Stimulated activated CD8-positive, alpha-beta memory T cell treated with anti-CD3 and anti-CD28 coated beads, Interleukin-4, amount 100 ng/mL, for 48 hours (primary cell): Measurements from ENCODE around the gene CDKAL1.
"Not testable (repeated sequence)": the region's sequence is repeated elsewhere in the genome, so short reads cannot be mapped to it uniquely, and the experiment has no call there.

Experiments
- DNase-seq: peaks from one replicate; pipeline ENCODE4 v3.0.0-alpha.2; 2020

CDKAL1 gene

GRCh38 chr6:20892365-20892764 lies 358.1 kb downstream of the CDKAL1 start:
- DNase-seq = no peak

DNA sequence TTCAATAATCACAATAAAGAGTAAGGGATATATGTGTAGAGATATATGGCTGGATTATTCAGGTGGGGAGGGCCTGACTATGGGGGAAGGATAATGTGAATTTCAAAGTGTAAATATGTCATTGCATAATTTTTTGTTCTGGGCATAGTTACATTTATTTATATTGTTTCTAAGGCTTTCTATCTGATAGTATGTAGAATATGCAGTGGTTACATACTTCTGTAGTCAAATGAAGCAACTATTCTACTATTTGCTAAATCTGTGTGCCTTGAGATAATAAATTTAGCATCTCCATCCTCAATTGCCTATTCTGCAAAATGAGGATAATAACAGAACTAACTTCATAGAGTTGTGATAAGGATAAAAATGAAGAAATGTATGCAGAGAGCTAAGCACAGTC lies 359.2 kb downstream of the CDKAL1 start:
- DNase-seq = no peak

GRCh38 chr6:20900389-20901160 lies 366.3 kb downstream of the CDKAL1 start:
- no peak for DNase-seq

DNA sequence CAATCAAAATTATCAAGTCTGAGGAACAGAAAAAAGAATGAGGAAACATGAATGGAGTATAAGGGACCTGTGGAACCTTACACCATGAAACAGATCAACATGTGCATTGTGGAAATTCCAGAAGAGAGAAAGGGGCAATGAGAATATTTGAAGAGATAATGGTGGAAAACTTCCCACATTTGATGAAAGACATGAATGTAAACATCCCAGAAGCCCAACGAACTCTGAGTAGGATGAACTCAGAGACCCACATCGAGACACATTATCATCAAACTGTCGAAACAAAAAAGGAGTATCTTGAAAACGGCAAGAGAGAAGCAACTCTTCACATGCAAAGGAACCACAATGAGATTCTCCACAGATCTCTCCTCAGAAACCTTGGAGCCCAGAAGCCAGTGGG lies 371.1 kb downstream of the CDKAL1 start:
- DNase-seq = no peak

DNA sequence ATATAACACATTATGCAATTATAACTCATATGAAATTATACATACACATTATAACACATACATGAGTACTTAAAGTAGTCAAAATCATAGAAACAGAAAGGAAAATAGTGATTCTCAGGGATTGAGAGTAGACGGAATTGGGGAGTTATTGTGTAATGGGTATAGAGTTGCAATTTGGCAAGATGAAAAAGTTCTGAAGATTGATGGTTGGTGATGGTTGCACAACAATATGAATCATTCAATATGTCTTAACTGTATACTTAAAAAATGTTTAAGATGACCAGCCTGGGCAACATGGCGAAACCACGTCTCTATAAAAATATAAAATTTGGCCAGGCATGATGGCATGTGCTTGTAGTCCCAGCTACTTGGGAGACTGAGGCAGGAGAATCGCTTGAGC lies 372.7 kb downstream of the CDKAL1 start:
- DNase-seq = no peak

DNA sequence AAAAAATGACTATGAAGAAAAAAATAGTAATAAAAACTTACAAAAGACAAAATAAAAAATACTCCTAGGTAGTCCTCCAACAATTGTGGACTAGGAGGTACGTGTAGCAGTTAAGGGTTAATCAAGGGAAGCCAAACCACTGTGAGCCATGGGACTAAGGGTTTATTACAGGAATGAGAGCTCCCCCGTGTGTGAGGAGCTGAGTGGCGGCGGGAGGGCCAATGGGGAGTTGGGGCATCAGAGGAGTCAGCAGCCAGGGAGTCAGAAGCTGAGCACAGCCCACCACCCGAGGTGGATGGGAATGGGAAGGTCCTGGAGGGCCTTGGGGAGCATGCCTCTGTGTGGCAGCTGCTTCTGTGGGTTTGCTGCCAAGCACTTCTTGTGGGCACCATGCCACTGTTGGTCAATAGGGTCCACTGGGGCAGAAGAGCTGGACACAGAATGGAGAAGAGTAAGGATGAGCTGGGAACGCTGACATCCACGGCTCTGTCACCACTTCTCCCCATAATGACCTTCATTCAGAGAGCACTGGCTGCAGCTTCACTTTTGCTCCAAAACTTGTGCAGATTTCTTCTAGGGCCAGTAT lies 373.3 kb downstream of the CDKAL1 start:
- no peak for DNase-seq

DNA sequence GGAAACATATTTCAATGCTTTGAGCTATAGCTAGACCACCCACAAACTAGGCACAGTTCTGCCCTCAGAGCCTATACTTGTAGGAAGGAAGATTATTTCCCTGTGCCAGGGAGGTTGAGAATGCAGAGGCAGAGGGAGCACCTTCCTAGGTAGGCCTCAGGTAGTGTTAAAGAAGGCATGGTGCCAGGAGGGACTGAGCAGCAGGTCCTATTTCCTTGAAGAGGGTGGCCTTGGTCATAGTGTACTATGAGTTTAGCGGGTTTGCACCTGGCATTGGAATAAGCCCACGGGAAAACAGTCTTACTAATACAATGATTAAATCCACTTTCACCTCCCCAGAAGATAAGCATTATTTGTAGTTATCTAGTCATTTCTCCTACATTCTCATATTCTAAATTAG lies 375.4 kb downstream of the CDKAL1 start:
- no peak for DNase-seq

DNA sequence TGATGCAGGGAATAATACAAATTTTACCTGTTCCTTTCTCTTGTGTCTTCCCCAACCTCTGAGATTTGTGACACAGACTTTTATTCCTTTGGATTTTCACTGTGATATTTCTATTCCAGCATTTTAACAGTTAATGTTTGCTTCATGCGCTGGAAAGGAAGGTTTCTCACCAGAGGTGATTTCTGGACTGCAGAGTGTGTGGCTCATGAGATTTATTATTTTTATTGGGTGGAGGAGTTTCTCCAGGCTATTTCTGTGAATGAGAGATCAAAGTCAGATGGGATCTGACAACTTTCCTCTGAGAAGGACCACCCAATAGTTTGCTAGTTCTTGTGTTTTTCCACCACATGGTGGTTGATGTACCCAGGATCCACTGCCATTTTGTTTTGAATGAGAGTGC lies 377.5 kb downstream of the CDKAL1 start:
- no peak for DNase-seq

- DNase-seq = no peak
Observed at GRCh38 chr6:20915156-20915555, 380.9 kb downstream of the CDKAL1 start.

- DNase-seq = no peak
Observed at GRCh38 chr6:20915626-20916025, 381.4 kb downstream of the CDKAL1 start.

GRCh38 chr6:20916086-20916485 lies 381.8 kb downstream of the CDKAL1 start:
- DNase-seq = no peak

DNA sequence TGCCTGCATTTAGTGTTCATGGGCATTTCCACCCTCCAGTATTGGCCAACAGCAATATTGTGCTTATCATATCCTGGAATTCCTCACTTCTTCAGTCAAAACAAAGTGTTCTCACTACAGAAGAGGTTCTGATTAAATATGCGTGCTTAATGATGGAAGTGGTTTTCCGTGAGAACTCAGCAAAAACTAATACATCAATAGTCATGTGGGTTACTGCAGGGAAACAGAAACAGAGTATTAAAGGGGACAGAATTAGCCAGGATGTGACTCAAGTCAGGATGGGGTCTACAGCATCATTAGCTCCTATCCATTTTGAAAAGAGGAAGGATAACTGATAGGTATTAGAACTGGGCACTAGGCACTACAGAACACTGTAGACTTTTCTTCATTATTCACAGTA lies 384.6 kb downstream of the CDKAL1 start:
- no peak for DNase-seq

DNA sequence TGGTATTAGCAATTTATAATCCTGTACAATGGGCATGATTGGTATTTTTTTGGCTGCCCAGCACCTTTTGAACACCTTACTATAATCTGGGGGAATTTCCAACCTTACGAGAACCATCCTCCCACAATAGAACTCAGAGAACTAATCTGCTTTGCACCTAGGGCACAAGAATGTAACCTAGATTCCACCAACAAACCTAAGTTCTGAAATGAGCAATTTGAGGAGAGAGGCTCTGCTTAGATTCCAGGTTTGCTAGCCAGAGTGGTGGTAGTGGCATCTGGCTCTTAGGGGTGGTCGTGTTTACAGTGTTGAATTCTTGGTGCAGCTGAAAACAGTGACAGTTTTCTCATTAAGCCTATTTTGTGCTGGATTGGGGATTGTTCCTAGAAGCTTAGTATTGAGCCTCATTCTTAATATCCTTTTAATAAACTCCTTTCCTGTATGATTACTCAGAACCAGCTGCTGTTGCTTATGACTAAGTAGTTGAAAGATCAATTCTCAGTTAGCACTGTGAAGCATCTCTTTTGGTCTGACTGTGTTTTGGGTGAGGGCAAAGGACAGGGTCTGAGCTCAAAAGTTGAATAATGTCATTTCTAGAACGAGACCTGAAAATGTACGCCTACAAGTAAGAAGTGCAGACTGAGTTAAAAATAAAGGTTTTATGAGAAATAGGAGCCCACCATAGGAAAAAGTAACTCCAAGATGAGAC lies 385.6 kb downstream of the CDKAL1 start:
- DNase-seq = no peak

DNA sequence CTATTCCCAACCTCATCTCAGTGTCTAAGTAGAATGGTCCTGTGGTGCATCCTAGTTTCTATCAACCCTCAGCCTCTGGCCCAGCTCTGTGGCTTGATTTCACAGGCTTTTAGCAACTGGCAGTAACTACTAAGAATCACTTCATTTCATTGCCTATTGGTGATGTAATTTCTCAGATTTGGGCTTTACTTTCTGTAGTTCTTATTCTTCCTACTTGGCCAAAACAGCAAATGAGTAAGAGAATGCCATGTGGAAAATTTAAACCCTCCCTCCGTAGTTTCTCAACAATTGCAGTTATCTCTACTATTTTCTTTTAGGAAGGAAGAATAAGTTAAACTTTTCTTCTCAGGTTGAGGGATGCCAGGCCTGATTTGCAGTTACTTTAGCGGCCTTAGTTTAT lies 387.3 kb downstream of the CDKAL1 start:
- DNase-seq = no peak

DNA sequence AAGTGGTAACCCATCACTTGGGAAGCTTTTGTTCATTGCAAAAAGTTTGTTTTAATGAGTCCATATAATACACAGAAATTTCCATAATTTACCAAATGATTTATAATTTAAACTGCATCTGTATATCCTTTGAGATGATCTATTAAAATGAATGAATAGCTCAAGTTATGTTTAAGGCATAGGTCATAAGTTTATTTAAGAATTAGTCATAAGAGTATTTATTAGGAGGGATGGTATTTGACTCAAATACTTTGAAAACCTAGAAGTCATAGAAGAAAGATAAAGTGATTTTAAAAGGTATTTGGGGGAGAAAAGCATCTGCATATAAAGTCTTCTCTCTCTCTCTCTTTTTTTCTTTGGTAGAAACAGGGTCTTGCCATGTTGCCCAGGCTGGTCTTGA lies 388.5 kb downstream of the CDKAL1 start:
- no peak for DNase-seq

DNA sequence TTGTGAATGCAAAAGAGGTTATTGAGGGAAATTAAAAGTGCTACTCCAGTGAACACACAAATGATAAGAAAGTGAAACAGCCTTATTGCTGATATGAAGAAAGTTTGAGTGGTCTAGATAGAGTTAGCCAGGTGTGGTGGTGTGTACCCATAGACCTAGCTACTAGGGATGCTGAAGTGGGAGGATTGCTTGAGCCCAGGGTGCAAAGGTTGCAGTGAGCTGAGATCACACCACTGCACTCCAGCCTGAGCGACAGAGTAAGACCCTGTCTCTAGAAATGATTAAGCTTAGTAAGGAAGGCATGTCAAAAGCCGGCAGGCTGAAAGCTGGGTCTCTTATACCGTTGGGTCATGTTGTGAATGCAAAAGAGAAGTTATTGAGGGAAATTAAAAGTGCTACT lies 389.8 kb downstream of the CDKAL1 start:
- not testable (repeated sequence) for DNase-seq

- no peak for DNase-seq
Observed at GRCh38 chr6:20924911-20925543, 390.8 kb downstream of the CDKAL1 start.

DNA sequence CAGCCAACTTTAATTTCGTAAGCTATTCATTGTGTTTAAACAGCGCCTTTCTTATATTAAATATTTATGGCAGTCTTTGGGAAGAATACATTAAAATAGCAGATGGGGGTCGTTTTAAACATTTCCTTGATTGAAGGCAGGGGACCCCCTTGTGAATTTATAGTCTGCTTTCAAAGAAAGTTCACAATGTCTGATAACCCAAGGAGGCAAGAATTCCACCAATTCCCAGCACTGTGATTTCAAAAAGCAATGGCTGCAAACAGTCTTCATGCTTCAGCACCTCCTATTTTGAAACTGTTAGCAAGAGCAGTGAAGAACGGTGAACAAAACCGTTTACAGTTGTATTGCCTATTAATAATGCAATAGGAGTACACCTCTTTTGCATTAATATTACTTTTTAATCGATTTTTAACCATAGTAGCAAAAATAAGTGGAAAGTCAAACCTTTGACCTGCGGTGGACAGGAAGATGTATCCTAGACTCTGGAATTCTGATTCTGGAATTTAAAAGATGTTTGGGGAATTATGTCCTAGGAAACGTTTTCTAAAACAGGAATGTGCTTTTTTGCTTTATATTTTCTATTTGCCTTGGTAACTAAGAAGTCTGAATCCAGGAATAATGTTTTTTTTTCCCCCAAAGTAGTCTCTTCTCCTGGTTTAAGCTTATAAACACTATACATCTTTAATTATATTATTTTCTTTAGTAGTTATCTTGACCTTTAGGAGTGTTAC lies 393.0 kb downstream of the CDKAL1 start:
- no peak for DNase-seq

DNA sequence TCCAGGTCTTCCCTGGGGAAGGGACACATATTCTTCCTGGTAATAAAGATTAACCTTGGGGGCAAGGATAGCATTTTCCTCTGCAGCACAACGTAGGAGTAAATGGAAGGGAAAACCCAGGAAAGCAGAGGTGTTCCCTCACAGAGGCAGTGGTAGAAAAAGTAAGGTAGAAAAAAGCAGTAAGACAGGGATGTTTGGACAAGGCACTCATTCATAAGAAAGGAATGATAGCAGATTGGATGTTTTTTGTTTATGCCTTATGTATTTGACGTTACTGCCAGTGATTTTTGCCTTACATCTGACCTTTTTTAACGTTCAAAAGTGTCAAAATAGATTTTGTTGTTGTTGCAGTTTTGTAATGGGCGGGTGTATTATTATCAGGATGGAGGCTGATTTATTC lies 395.0 kb downstream of the CDKAL1 start:
- no peak for DNase-seq

- DNase-seq = no peak
Observed at GRCh38 chr6:20931093-20931492, 396.8 kb downstream of the CDKAL1 start.

GRCh38 chr6:20931772-20932171 lies 397.5 kb downstream of the CDKAL1 start:
- no peak for DNase-seq

GRCh38 chr6:20932284-20932683 lies 398.0 kb downstream of the CDKAL1 start:
- no peak for DNase-seq
